CD14-positive monocyte (primary cell): ENCODE measurements around the gene MCF2L2. TPM values are rescaled to one million over a fixed set of nuclear protein-coding genes. Genes with fewer than 3 reads are reported as not detected.

Experiments used
- DNase-seq, 3 donors: peaks; one replicate each; pipeline ENCODE4 v3.0.0-alpha.2; 2011 to 2022
- H2AFZ ChIP-seq: 2 replicates; pipeline ENCODE4 v1.6.0; 2012; ENCODE audit warnings: mild to moderate bottlenecking, low read depth, low read length, inconsistent platforms; ENCODE audit not compliant: insufficient read depth, poor library complexity, severe bottlenecking
- H3K27ac ChIP-seq, 2 donors: 1 replicate in 1 of 2; 2 replicates in 1 of 2; pipeline ENCODE4 v1.5.1; 2012 to 2013; ENCODE audit warnings: low read length in 2 of 2, control low read depth in 1 of 2, inconsistent platforms in 1 of 2, low read depth in 1 of 2, mild to moderate bottlenecking in 1 of 2
- H3K27me3 ChIP-seq, 2 donors: one replicate each; pipeline versions ENCODE4 v1.6.0 to v1.6.1; 2011 to 2013; ENCODE audit warnings: low read length in 2 of 2; ENCODE audit not compliant: control insufficient read depth in 2 of 2, insufficient read depth in 2 of 2
- H3K36me3 ChIP-seq, 2 donors: replicated peaks in 1 of 2; 1 replicate in 1 of 2; 2 replicates in 1 of 2; pipeline versions ENCODE4 v1.5.1 to v1.6.1; 2012 to 2013; ENCODE audit warnings: low read length in 2 of 2, control low read depth in 1 of 2, inconsistent platforms in 1 of 2, mild to moderate bottlenecking in 1 of 2; ENCODE audit not compliant: insufficient read depth in 2 of 2, control insufficient read depth in 1 of 2
- H3K4me1 ChIP-seq, 2 donors: 1 replicate in 1 of 2; 2 replicates in 1 of 2; pipeline versions ENCODE4 v1.5.1 to v1.6.1; 2012 to 2013; ENCODE audit warnings: low read length in 2 of 2, control low read depth in 1 of 2, inconsistent platforms in 1 of 2, mild to moderate bottlenecking in 1 of 2, moderate library complexity in 1 of 2; ENCODE audit not compliant: insufficient read depth in 2 of 2, control insufficient read depth in 1 of 2
- H3K4me2 ChIP-seq: replicated peaks from 2 replicates; pipeline ENCODE3; 2012; ENCODE audit warnings: low read length, moderate library complexity, mild to moderate bottlenecking; ENCODE audit not compliant: poor library complexity, severe bottlenecking; ENCODE audit errors: extremely low read depth
- H3K4me3 ChIP-seq, 3 experiments: fragments of 200-600 bp in 1 of 3; sonication (generic) in 1 of 3; replicated peaks in 1 of 3; 1 replicate in 2 of 3; 2 replicates in 1 of 3; pipeline ENCODE4 v1.5.1; 2011 to 2013; ENCODE audit warnings: low read length in 3 of 3, mild to moderate bottlenecking in 3 of 3, control low read depth in 2 of 3, low read depth in 2 of 3, inconsistent platforms in 1 of 3, moderate library complexity in 1 of 3
- H3K79me2 ChIP-seq: 2 replicates; pipeline ENCODE4 v1.6.0; 2012; ENCODE audit warnings: mild to moderate bottlenecking, control low read depth, inconsistent platforms, low read length, moderate library complexity; ENCODE audit not compliant: insufficient read depth
- H3K9ac ChIP-seq: 2 replicates; pipeline ENCODE4 v1.6.0; 2017; ENCODE audit warnings: low read length, mild to moderate bottlenecking; ENCODE audit not compliant: insufficient read depth, poor library complexity, severe bottlenecking
- H3K9me3 ChIP-seq, 2 donors: replicated peaks in 1 of 2; 1 replicate in 1 of 2; 2 replicates in 1 of 2; pipeline versions ENCODE4 v1.5.1 to v1.6.1; 2012 to 2013; ENCODE audit warnings: low read length in 2 of 2, control low read depth in 1 of 2; ENCODE audit not compliant: control insufficient read depth in 1 of 2, insufficient read depth in 1 of 2
- H4K20me1 ChIP-seq: 2 replicates; pipeline ENCODE4 v1.6.0; 2012; ENCODE audit warnings: mild to moderate bottlenecking, low read length, control low read depth, moderate library complexity; ENCODE audit not compliant: insufficient read depth
- H3K27ac Mint-ChIP-seq, 7 donors: one replicate each; pipeline ENCODE4 v1.8.0; 2020; ENCODE audit warnings: mild to moderate bottlenecking in 7 of 7, mixed read lengths in 7 of 7, moderate library complexity in 6 of 7, inconsistent platforms in 2 of 7
- H3K27me3 Mint-ChIP-seq, 3 donors: one replicate each; pipeline ENCODE4 v1.8.0; 2021 to 2022; ENCODE audit warnings: low read depth in 3 of 3, mild to moderate bottlenecking in 3 of 3, mixed read lengths in 3 of 3, moderate library complexity in 3 of 3, inconsistent platforms in 1 of 3
- H3K36me3 Mint-ChIP-seq, 2 donors: one replicate each; pipeline ENCODE4 v1.8.0; 2020; ENCODE audit warnings: mixed read lengths in 2 of 2, inconsistent platforms in 1 of 2, mild to moderate bottlenecking in 1 of 2
- H3K4me1 Mint-ChIP-seq: one replicate; pipeline ENCODE4 v1.8.0; 2020; ENCODE audit warnings: mild to moderate bottlenecking, mixed read lengths
- H3K4me3 Mint-ChIP-seq, 2 donors: one replicate each; pipeline ENCODE4 v1.8.0; 2020; ENCODE audit warnings: mild to moderate bottlenecking in 2 of 2, mixed read lengths in 2 of 2, moderate library complexity in 1 of 2
- H3K9me3 Mint-ChIP-seq, 7 donors: one replicate each; pipeline ENCODE4 v1.8.0; 2020 to 2022; ENCODE audit warnings: mixed read lengths in 7 of 7, mild to moderate bottlenecking in 6 of 7, moderate library complexity in 6 of 7, inconsistent platforms in 2 of 7
- CTCF ChIP-seq: fragments of 200-600 bp; IDR thresholded peaks from one replicate; pipeline ENCODE4 v1.8.0; 2022; ENCODE audit warnings: antibody characterized with exemption, mild to moderate bottlenecking
- WGBS: methylation state at CpG from one replicate; pipeline ENCODE4 v1.1.5; 2013; ENCODE audit warnings: missing lambda C conversion rate; ENCODE audit not compliant: insufficient coverage; 5-methylcytosine and 5-hydroxymethylcytosine counted together
- intact Hi-C, 2 donors: fragments of 100-400 bp; cut with micrococcal nuclease; formaldehyde crosslinking; loops; one replicate each; pipeline versions ENCODE4 v1.15.0 to v1.15.1; 2023
- polyA plus RNA-seq, 3 donors: library from polyadenylated mRNA; depleted of rRNA in 1 of 3; unstranded in 2 of 3; stranded (reverse) in 1 of 3; fragments of 300-500 nt in 2 of 3; fragments of >200 nt in 1 of 3; fragmentation: Illumina TruSeq in 2 of 3; gene quantifications; 1 replicate in 2 of 3; 2 replicates in 1 of 3; pipeline ENCODE4 v1.2.3, GENCODE V29; 2012 to 2021

Gene MCF2L2
- polyA plus RNA-seq, 3 donors, result 0.01 to 0.13 TPM; not detected in 1

- no peaks in the 10 kb centered on the region for H3K79me2 ChIP-seq
- intact Hi-C loops, result no loop called here
- peaks cover 1 to 4% (median 2%) of the 10 kb centered on the region in 3 donors for H3K27me3 Mint-ChIP-seq
- no peak for DNase-seq
- no peak overlapping the region for H3K4me3 Mint-ChIP-seq
- peaks cover 0 to 4% (median 0%) of the 10 kb centered on the region in 7 donors for H3K9me3 Mint-ChIP-seq
- peaks cover 5% of the 10 kb centered on the region for H3K4me1 Mint-ChIP-seq
- no peak for TF ChIP-seq CTCF
- H4K20me1 ChIP-seq, result no peaks in the 10 kb centered on the region
- H3K27ac Mint-ChIP-seq, result no peak overlapping the region
- H3K27me3 ChIP-seq, result no peaks in the 10 kb centered on the region
- no peaks in the 10 kb centered on the region for H3K4me1 ChIP-seq
- H3K4me3 ChIP-seq, result no peak overlapping the region
- H3K9me3 ChIP-seq, result no peaks in the 10 kb centered on the region
- H3K36me3 Mint-ChIP-seq, result no peaks in the 10 kb centered on the region
- H2AFZ ChIP-seq, result no peak overlapping the region
- H3K4me2 ChIP-seq, result no peak overlapping the region
- no peaks in the 10 kb centered on the region for H3K36me3 ChIP-seq
- no peak overlapping the region for H3K9ac ChIP-seq
- H3K27ac ChIP-seq, result no peak overlapping the region
These were observed 71.5 kb downstream of the MCF2L2 start for GRCh38 chr3:183356920-183357319.

DNA sequence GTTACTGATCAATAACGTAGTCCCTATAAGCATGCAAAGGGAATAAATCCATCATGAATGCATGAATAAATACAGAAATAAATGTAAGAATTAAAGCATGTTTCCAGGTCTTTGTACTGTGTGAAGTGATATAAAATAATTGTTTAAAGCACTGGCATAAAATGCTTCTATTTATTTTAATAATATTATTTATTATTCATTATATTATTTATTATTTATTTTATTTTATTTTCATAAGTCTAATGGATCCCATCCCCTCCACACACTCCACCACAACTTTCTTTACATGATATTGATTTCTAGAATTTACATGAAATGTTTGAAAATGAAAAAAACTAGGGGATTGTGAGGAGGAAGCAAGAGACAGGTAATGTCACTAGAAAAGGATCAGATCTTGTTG, 73.5 kb downstream of the MCF2L2 start:
- intact Hi-C loops, result no loop called here
- DNase-seq, result no peak
- no peak overlapping the region for H3K27ac ChIP-seq
- no peak overlapping the region for H2AFZ ChIP-seq
- Mint-ChIP-seq H3K27me3 (peaks cover 0 to 2% (median 1%) of the 10 kb centered on the region in 3 donors), H3K27ac (no peak overlapping the region), H3K36me3 (no peaks in the 10 kb centered on the region), H3K9me3 (no peaks in the 10 kb centered on the region), H3K4me1 (peaks cover 5% of the 10 kb centered on the region), H3K4me3 (no peak overlapping the region)
- no peaks in the 10 kb centered on the region for H3K9me3 ChIP-seq
- no peaks in the 10 kb centered on the region for H4K20me1 ChIP-seq
- TF ChIP-seq CTCF, result no peak
- no peak overlapping the region for H3K4me3 ChIP-seq
- H3K4me2 ChIP-seq, result no peak overlapping the region
- H3K36me3 ChIP-seq, result no peaks in the 10 kb centered on the region
- no CpG with 5 or more reads among the region's 1 CpG for WGBS
- no peak overlapping the region for H3K9ac ChIP-seq
- no peaks in the 10 kb centered on the region for H3K27me3 ChIP-seq
- H3K4me1 ChIP-seq, result no peaks in the 10 kb centered on the region
- no peaks in the 10 kb centered on the region for H3K79me2 ChIP-seq
